T-helper 2 cell treated with Interferon-gamma antibody and Interleukin-4, amounts not matched to agents 5 μg/mL and 100 μg/mL, for 36 hours (primary cell): ENCODE data around the gene GMNC.

Experiments used
- DNase-seq: peaks from one replicate; pipeline ENCODE4 v3.0.0; 2021; ENCODE audit warnings: low spot score
- H3K27ac Mint-ChIP-seq: one replicate; pipeline ENCODE4 v1.8.0; 2021; ENCODE audit warnings: mild to moderate bottlenecking, mixed read lengths
- H3K27me3 Mint-ChIP-seq: one replicate; pipeline ENCODE4 v1.8.0; 2021; ENCODE audit warnings: low read depth, mixed read lengths
- H3K36me3 Mint-ChIP-seq: one replicate; pipeline ENCODE4 v1.8.0; 2021; ENCODE audit warnings: low read depth, mixed read lengths
- H3K4me1 Mint-ChIP-seq: one replicate; pipeline ENCODE4 v1.8.0; 2021; ENCODE audit warnings: low read depth, mixed read lengths
- H3K4me3 Mint-ChIP-seq: one replicate; pipeline ENCODE4 v1.8.0; 2022; ENCODE audit warnings: mild to moderate bottlenecking, moderate library complexity, mixed read lengths
- H3K9me3 Mint-ChIP-seq: one replicate; pipeline ENCODE4 v1.8.0; 2021; ENCODE audit warnings: mixed read lengths

GMNC gene

GRCh38 chr3:190867071-190867470 lies 4.6 kb upstream of the GMNC start:
- H3K36me3 Mint-ChIP-seq: no peaks in the 10 kb centered on the region
- H3K9me3 Mint-ChIP-seq: no peaks in the 10 kb centered on the region
- H3K4me1 Mint-ChIP-seq: peaks cover 2% of the 10 kb centered on the region
- no peak overlapping the region for H3K27ac Mint-ChIP-seq
- H3K27me3 Mint-ChIP-seq: peaks cover 33% of the 10 kb centered on the region
- H3K4me3 Mint-ChIP-seq: no peak overlapping the region
- no peak for DNase-seq

GRCh38 chr3:190865828-190866227 lies 3.3 kb upstream of the GMNC start:
- Mint-ChIP-seq H3K4me3 (no peak overlapping the region), H3K27ac (no peak overlapping the region), H3K27me3 (peaks cover 44% of the 10 kb centered on the region), H3K36me3 (no peaks in the 10 kb centered on the region), H3K9me3 (no peaks in the 10 kb centered on the region), H3K4me1 (peaks cover 3% of the 10 kb centered on the region)
- no peak for DNase-seq

GRCh38 chr3:190865419-190865818 lies 2.9 kb upstream of the GMNC start:
- Mint-ChIP-seq H3K27me3 (peaks cover 45% of the 10 kb centered on the region), H3K36me3 (no peaks in the 10 kb centered on the region), H3K4me3 (no peak overlapping the region)

GRCh38 chr3:190864002-190864401 lies 1.5 kb upstream of the GMNC start:
- no peak overlapping the region for H3K27ac Mint-ChIP-seq
- DNase-seq: no peak

More at GRCh38 chr3:190865419-190865818, 2.9 kb upstream of the GMNC start:
- Mint-ChIP-seq H3K9me3 (no peaks in the 10 kb centered on the region), H3K4me1 (peaks cover 3% of the 10 kb centered on the region), H3K27ac (no peak overlapping the region)
- DNase-seq: no peak

GRCh38 chr3:190863119-190863465 lies 598 bp upstream of the GMNC start:
- Mint-ChIP-seq H3K27ac (no peak overlapping the region), H3K36me3 (no peaks in the 10 kb centered on the region), H3K4me1 (peaks cover 3% of the 10 kb centered on the region), H3K27me3 (peaks cover 56% of the 10 kb centered on the region), H3K4me3 (peak overlapping the region; percentile 55), H3K9me3 (no peaks in the 10 kb centered on the region)
- no peak for DNase-seq

More at GRCh38 chr3:190864002-190864401, 1.5 kb upstream of the GMNC start:
- Mint-ChIP-seq H3K4me1 (peaks cover 3% of the 10 kb centered on the region), H3K4me3 (no peak overlapping the region), H3K36me3 (no peaks in the 10 kb centered on the region), H3K27me3 (peaks cover 51% of the 10 kb centered on the region), H3K9me3 (no peaks in the 10 kb centered on the region)

- Mint-ChIP-seq H3K36me3 (no peaks in the 10 kb centered on the region), H3K27ac (no peak overlapping the region), H3K4me1 (peaks cover 3% of the 10 kb centered on the region), H3K9me3 (no peaks in the 10 kb centered on the region), H3K27me3 (peaks cover 52% of the 10 kb centered on the region), H3K4me3 (no peak overlapping the region)
- no peak for DNase-seq
Measured at GRCh38 chr3:190860521-190860920, 2.0 kb downstream of the GMNC start.

GRCh38 chr3:190855151-190855550 lies 7.3 kb downstream of the GMNC start:
- DNase-seq: no peak
- Mint-ChIP-seq H3K4me3 (no peak overlapping the region), H3K27ac (no peak overlapping the region), H3K9me3 (no peaks in the 10 kb centered on the region), H3K4me1 (no peaks in the 10 kb centered on the region), H3K27me3 (peaks cover 10% of the 10 kb centered on the region), H3K36me3 (no peaks in the 10 kb centered on the region)

GRCh38 chr3:190854062-190854461 lies 8.4 kb downstream of the GMNC start:
- H3K9me3 Mint-ChIP-seq: no peaks in the 10 kb centered on the region
- H3K4me1 Mint-ChIP-seq: no peaks in the 10 kb centered on the region
- no peaks in the 10 kb centered on the region for H3K36me3 Mint-ChIP-seq
- no peak for DNase-seq
- no peak overlapping the region for H3K27ac Mint-ChIP-seq
- no peak overlapping the region for H3K4me3 Mint-ChIP-seq
- H3K27me3 Mint-ChIP-seq: peaks cover 4% of the 10 kb centered on the region

- no peak for DNase-seq
- H3K27me3 Mint-ChIP-seq: peaks cover 1% of the 10 kb centered on the region
- no peaks in the 10 kb centered on the region for H3K9me3 Mint-ChIP-seq
- no peaks in the 10 kb centered on the region for H3K36me3 Mint-ChIP-seq
- no peaks in the 10 kb centered on the region for H3K4me1 Mint-ChIP-seq
- H3K4me3 Mint-ChIP-seq: no peak overlapping the region
- H3K27ac Mint-ChIP-seq: no peak overlapping the region
Measured at GRCh38 chr3:190853464-190853863, 9.0 kb downstream of the GMNC start.

- Mint-ChIP-seq H3K9me3 (no peaks in the 10 kb centered on the region), H3K27ac (no peak overlapping the region), H3K27me3 (no peaks in the 10 kb centered on the region), H3K36me3 (no peaks in the 10 kb centered on the region), H3K4me1 (no peaks in the 10 kb centered on the region), H3K4me3 (no peak overlapping the region)
- no peak for DNase-seq
Measured at GRCh38 chr3:190849607-190850006, 12.9 kb downstream of the GMNC start.

- Mint-ChIP-seq H3K4me1 (no peaks in the 10 kb centered on the region), H3K27me3 (no peaks in the 10 kb centered on the region), H3K9me3 (no peaks in the 10 kb centered on the region), H3K4me3 (no peak overlapping the region), H3K27ac (no peak overlapping the region), H3K36me3 (no peaks in the 10 kb centered on the region)
- DNase-seq: no peak
Measured at GRCh38 chr3:190848870-190849269, 13.6 kb downstream of the GMNC start.

GRCh38 chr3:190847436-190847835 lies 15.1 kb downstream of the GMNC start:
- no peak overlapping the region for H3K27ac Mint-ChIP-seq
- no peaks in the 10 kb centered on the region for H3K9me3 Mint-ChIP-seq
- no peaks in the 10 kb centered on the region for H3K36me3 Mint-ChIP-seq
- no peaks in the 10 kb centered on the region for H3K4me1 Mint-ChIP-seq
- H3K27me3 Mint-ChIP-seq: no peaks in the 10 kb centered on the region
- H3K4me3 Mint-ChIP-seq: no peak overlapping the region
- DNase-seq: no peak

GRCh38 chr3:190840146-190840545 lies 22.3 kb downstream of the GMNC start:
- H3K27ac Mint-ChIP-seq: no peak overlapping the region
- H3K27me3 Mint-ChIP-seq: no peaks in the 10 kb centered on the region
- H3K4me3 Mint-ChIP-seq: no peak overlapping the region
- no peaks in the 10 kb centered on the region for H3K4me1 Mint-ChIP-seq
- no peak for DNase-seq
- no peaks in the 10 kb centered on the region for H3K9me3 Mint-ChIP-seq
- no peaks in the 10 kb centered on the region for H3K36me3 Mint-ChIP-seq

- Mint-ChIP-seq H3K4me1 (no peaks in the 10 kb centered on the region), H3K36me3 (no peaks in the 10 kb centered on the region), H3K27me3 (no peaks in the 10 kb centered on the region), H3K9me3 (no peaks in the 10 kb centered on the region), H3K27ac (no peak overlapping the region), H3K4me3 (no peak overlapping the region)
- DNase-seq: no peak
Measured at GRCh38 chr3:190831225-190831624, 31.3 kb downstream of the GMNC start.

- Mint-ChIP-seq H3K36me3 (no peaks in the 10 kb centered on the region), H3K4me1 (no peaks in the 10 kb centered on the region), H3K4me3 (no peak overlapping the region), H3K9me3 (no peaks in the 10 kb centered on the region), H3K27ac (no peak overlapping the region), H3K27me3 (no peaks in the 10 kb centered on the region)
- DNase-seq: no peak
Measured at GRCh38 chr3:190830031-190830430, 32.5 kb downstream of the GMNC start.
